ENCODE results near the gene LZTS2.
"Not testable (repeated sequence)": the region's sequence is repeated elsewhere in the genome, so short reads cannot be mapped to it uniquely, and the experiment has no call there.

The LZTS2 gene

GRCh38 chr10:100999742-101000126 is at the start of gene LZTS2:
Gene LZTS2 (plus strand): TSS chr10:100999808. CDS start chr10:101002539, 2,731 bp downstream.
- no peak for DNase-seq

- no peak for DNase-seq
Observed at GRCh38 chr10:100960251-100960650, 39.4 kb upstream of the LZTS2 start.

- no peak for DNase-seq
Observed at GRCh38 chr10:100962351-100963080, 37.1 kb upstream of the LZTS2 start.

- no peak for DNase-seq
Observed at GRCh38 chr10:100963826-100964225, 35.8 kb upstream of the LZTS2 start.

- no peak for DNase-seq
Observed at GRCh38 chr10:100965820-100966219, 33.8 kb upstream of the LZTS2 start.

- DNase-seq, result no peak
Observed at GRCh38 chr10:100966887-100967286, 32.7 kb upstream of the LZTS2 start.

- DNase-seq, result no peak
Observed at GRCh38 chr10:100967332-100967731, 32.3 kb upstream of the LZTS2 start.

GRCh38 chr10:100968062-100968736 is 31.4 kb upstream of the LZTS2 start:
- DNase-seq, result no peak

- DNase-seq, result no peak
Observed at GRCh38 chr10:100968863-100969186, 30.8 kb upstream of the LZTS2 start.

- peak; percentile 42 for DNase-seq
Observed at GRCh38 chr10:100969187-100970075, 30.2 kb upstream of the LZTS2 start, which contains the start of gene SEMA4G. Gene SEMA4G (plus strand): TSS chr10:100969504. CDS start chr10:100972913, 3,409 bp downstream.

- no peak for DNase-seq
Observed at GRCh38 chr10:100970076-100970913, 29.3 kb upstream of the LZTS2 start.

GRCh38 chr10:100970914-100971811 is 28.4 kb upstream of the LZTS2 start:
- DNase-seq, result no peak

GRCh38 chr10:100972115-100972903 is 27.3 kb upstream of the LZTS2 start:
- DNase-seq, result no peak

- DNase-seq, result no peak
Observed at GRCh38 chr10:100972904-100973535, 26.6 kb upstream of the LZTS2 start.

- DNase-seq, result not testable (repeated sequence)
Observed at GRCh38 chr10:100975397-100975796, 24.2 kb upstream of the LZTS2 start.

- DNase-seq, result no peak
Observed at GRCh38 chr10:100976906-100977305, 22.7 kb upstream of the LZTS2 start.

- no peak for DNase-seq
Observed at GRCh38 chr10:100977436-100977835, 22.2 kb upstream of the LZTS2 start.

GRCh38 chr10:100978121-100978900 is 21.3 kb upstream of the LZTS2 start:
- no peak for DNase-seq

- no peak for DNase-seq
Observed at GRCh38 chr10:100978901-100979195, 20.8 kb upstream of the LZTS2 start.

All from RPMI8226 (cell line).